Gastrocnemius medialis (tissue), 4 donors: ENCODE measurements around the gene LAMA3. TPM values are rescaled to one million over a fixed set of nuclear protein-coding genes. Genes with fewer than 3 reads are reported as not detected.
"Not testable (repeated sequence)": the region's sequence is repeated elsewhere in the genome, so short reads cannot be mapped to it uniquely, and the experiment has no call there.

Source experiments
- ATAC-seq, 2 donors: fragments of 150-250 bp; one replicate each; pipeline ENCODE4 v1.9.1; 2016
- DNase-seq, 2 donors: peaks; one replicate each; pipeline ENCODE4 v3.0.0-alpha.2; 2019
- H3K27ac ChIP-seq, 4 donors: fragments of 200-600 bp; sonication (generic); 1 replicate in 1 of 4; 2 replicates in 3 of 4; pipeline ENCODE4 v1.5.1; 2016 to 2018; ENCODE audit warnings: mild to moderate bottlenecking in 2 of 4, moderate library complexity in 1 of 4
- H3K27me3 ChIP-seq, 3 donors: fragments of 200-600 bp; sonication (generic) in 2 of 3; 1 replicate in 1 of 3; 2 replicates in 2 of 3; pipeline versions ENCODE4 v1.5.1 to v1.6.0; 2016 to 2019; ENCODE audit warnings: mild to moderate bottlenecking in 1 of 3, moderate library complexity in 1 of 3
- H3K36me3 ChIP-seq, 2 donors: fragments of 200-600 bp; sonication (generic) in 1 of 2; one replicate each; pipeline ENCODE4 v1.5.1; 2017 to 2018
- H3K4me1 ChIP-seq, 2 donors: fragments of 200-600 bp; sonication (generic) in 1 of 2; one replicate each; pipeline ENCODE4 v1.5.1; 2016 to 2017; ENCODE audit warnings: mild to moderate bottlenecking in 2 of 2
- H3K4me3 ChIP-seq, 4 donors: fragments of 200-600 bp; sonication (generic) in 3 of 4; 1 replicate in 1 of 4; 2 replicates in 3 of 4; pipeline ENCODE4 v1.5.1; 2016 to 2019; ENCODE audit warnings: mild to moderate bottlenecking in 2 of 4
- H3K9me3 ChIP-seq, 3 donors: fragments of 200-600 bp; sonication (generic) in 2 of 3; 1 replicate in 1 of 3; 2 replicates in 2 of 3; pipeline ENCODE4 v1.5.1; 2016 to 2019
- CTCF ChIP-seq, 5 experiments: fragments of 450-650 bp in 3 of 5; fragments of 200-600 bp in 2 of 5; sonication (generic) in 2 of 5; IDR thresholded peaks in 4 of 5; conservative IDR thresholded peaks in 1 of 5; 1 replicate in 4 of 5; 2 replicates in 1 of 5; pipeline ENCODE4 v1.5.1; 2016 to 2019; ENCODE audit warnings: antibody characterized with exemption in 5 of 5, mild to moderate bottlenecking in 3 of 5, moderate library complexity in 3 of 5
- POLR2A ChIP-seq, 2 donors: fragments of 450-650 bp; IDR thresholded peaks; one replicate each; pipeline ENCODE4 v1.6.1; 2017; ENCODE audit warnings: antibody characterized with exemption in 2 of 2, mild to moderate bottlenecking in 2 of 2, moderate library complexity in 2 of 2
- in situ Hi-C, 4 donors: fragments of 200-750 bp; cut with MboI; loops; one replicate each; pipeline versions ENCODE4 v1.15.0 to v1.8.0; 2017; ENCODE audit warnings: low sequenced_read_pairs in 4 of 4
- intact Hi-C: fragments of 100-400 bp; cut with DNase I; formaldehyde crosslinking; loops from one replicate; pipeline ENCODE4 v1.15.1; 2023; ENCODE audit warnings: low total_unique reads
- total RNA-seq, 4 donors: library from RNA; depleted of rRNA; stranded (reverse); fragments of >200 nt; gene quantifications; one replicate each; pipeline versions ENCODE4 v1.1.0 to v1.2.3, GENCODE V29; 2016

LAMA3 gene
- total RNA-seq, 4 donors from 2014 or later: 1.1 to 5.3 (median 2.1) TPM

GRCh38 chr18:23731861-23732260 is 42.6 kb downstream of the LAMA3 start:
- no peak for TF ChIP-seq POLR2A (IDR thresholded peaks at IDR 0.05)
- TF ChIP-seq CTCF (IDR thresholded peaks at IDR 0.05 in 4 of 5, conservative IDR thresholded peaks at IDR 0.05 in 1 of 5): no peak
- no peaks in the 10 kb centered on the region for H3K9me3 ChIP-seq

GRCh38 chr18:23732439-23732838 is 43.2 kb downstream of the LAMA3 start:
- ATAC-seq (no peak), DNase-seq (no peak)
- no peak overlapping the region for H3K27ac ChIP-seq
- intact Hi-C loops: no loop called here
- H3K27me3 ChIP-seq: peaks cover 0 to 2% (median 0%) of the 10 kb centered on the region in 3 donors
- no peak overlapping the region for H3K4me3 ChIP-seq
- TF ChIP-seq CTCF (IDR thresholded peaks at IDR 0.05 in 4 of 5, conservative IDR thresholded peaks at IDR 0.05 in 1 of 5): no peak
- no peak for TF ChIP-seq POLR2A (IDR thresholded peaks at IDR 0.05)
- no peaks in the 10 kb centered on the region for H3K4me1 ChIP-seq
- in situ Hi-C loops: no loop called here
- H3K9me3 ChIP-seq: no peaks in the 10 kb centered on the region
- no peaks in the 10 kb centered on the region for H3K36me3 ChIP-seq

More at GRCh38 chr18:23731861-23732260, 42.6 kb downstream of the LAMA3 start:
- intact Hi-C loops: no loop called here
- Histone ChIP-seq H3K4me3 (no peak overlapping the region), H3K27me3 (peaks cover 0 to 2% (median 0%) of the 10 kb centered on the region in 3 donors), H3K4me1 (no peaks in the 10 kb centered on the region), H3K36me3 (no peaks in the 10 kb centered on the region), H3K27ac (no peak overlapping the region)
- in situ Hi-C loops: no loop called here
- ATAC-seq: no peak
- DNase-seq: no peak

GRCh38 chr18:23733265-23733664 is 44.0 kb downstream of the LAMA3 start:
- H3K36me3 ChIP-seq, H3K27ac ChIP-seq, intact Hi-C loops, H3K4me3 ChIP-seq, DNase-seq, H3K4me1 ChIP-seq, H3K27me3 ChIP-seq, H3K9me3 ChIP-seq, ATAC-seq, in situ Hi-C loops: not testable (repeated sequence)

GRCh38 chr18:23733895-23734294 is 44.6 kb downstream of the LAMA3 start:
- no peak for DNase-seq
- intact Hi-C loops: no loop called here
- H3K4me3 ChIP-seq: no peak overlapping the region
- peaks cover 0 to 2% (median 0%) of the 10 kb centered on the region in 3 donors for H3K27me3 ChIP-seq
- H3K9me3 ChIP-seq: no peaks in the 10 kb centered on the region
- TF ChIP-seq POLR2A (IDR thresholded peaks at IDR 0.05) (no peak), CTCF (IDR thresholded peaks at IDR 0.05 in 4 of 5, conservative IDR thresholded peaks at IDR 0.05 in 1 of 5) (no peak)
- no peaks in the 10 kb centered on the region for H3K4me1 ChIP-seq
- no peaks in the 10 kb centered on the region for H3K36me3 ChIP-seq
- in situ Hi-C loops: no loop called here
- H3K27ac ChIP-seq: no peak overlapping the region
- no peak for ATAC-seq

- no peak overlapping the region for H3K4me3 ChIP-seq
- in situ Hi-C loops: no loop called here
- no peak for ATAC-seq
- H3K27ac ChIP-seq: no peak overlapping the region
- TF ChIP-seq CTCF (IDR thresholded peaks at IDR 0.05 in 4 of 5, conservative IDR thresholded peaks at IDR 0.05 in 1 of 5) (no peak), POLR2A (IDR thresholded peaks at IDR 0.05) (no peak)
- intact Hi-C loops: no loop called here
- peaks cover 0 to 2% (median 0%) of the 10 kb centered on the region in 3 donors for H3K27me3 ChIP-seq
- no peaks in the 10 kb centered on the region for H3K36me3 ChIP-seq
- H3K4me1 ChIP-seq: no peaks in the 10 kb centered on the region
- no peak for DNase-seq
- no peaks in the 10 kb centered on the region for H3K9me3 ChIP-seq
Measured at GRCh38 chr18:23735021-23735464, 45.8 kb downstream of the LAMA3 start.
